Measurements from ENCODE around the gene TEX2.
A peak's percentile ranks its signal among the peaks of the same experiment; 100 is the strongest.
"Not testable (repeated sequence)": the region's sequence is repeated elsewhere in the genome, so short reads cannot be mapped to it uniquely, and the experiment has no call there.

TEX2 gene

DNA sequence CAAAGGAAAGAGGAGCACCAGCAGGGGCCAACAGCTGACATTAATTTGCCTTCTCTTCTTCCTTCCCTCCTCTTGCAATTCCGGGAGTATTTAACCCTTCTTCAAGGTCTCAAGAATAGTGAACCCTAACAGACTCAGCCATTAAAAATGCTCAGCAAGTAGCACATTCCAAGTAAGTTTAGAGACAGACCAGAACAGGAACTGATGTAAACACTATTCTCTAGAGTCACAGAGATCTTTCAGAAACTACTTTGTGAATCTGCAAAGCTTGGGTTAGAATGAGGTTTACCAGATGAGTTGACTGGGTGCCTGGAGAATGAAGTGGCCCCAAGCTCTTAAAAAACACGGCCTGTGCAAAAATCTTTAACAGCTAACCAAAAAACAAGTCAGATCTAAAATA is 50.9 kb downstream of the TEX2 start:
- peak; percentile 69 to 71 for DNase-seq (ENCODE audit: low read depth in 2 of 2)

DNA sequence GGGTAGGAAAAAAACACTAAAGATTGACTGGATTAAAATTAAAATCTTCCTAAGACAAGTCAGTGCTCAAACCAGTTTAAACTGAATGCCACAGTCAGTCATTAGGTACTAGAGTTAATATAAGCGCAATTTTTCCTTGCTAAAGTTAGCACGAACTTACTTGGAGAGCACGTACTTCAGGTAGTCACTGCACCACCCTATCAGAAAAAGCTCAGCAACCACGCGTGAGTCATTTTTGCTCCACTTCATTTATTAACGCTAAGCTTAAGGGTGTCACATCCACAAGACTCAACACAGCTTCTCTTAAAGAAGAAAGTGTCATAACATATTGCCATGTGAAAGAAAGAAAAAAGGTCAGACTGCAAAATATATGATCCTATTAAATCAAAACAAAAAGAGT is 53.1 kb downstream of the TEX2 start:
- no peak for DNase-seq (ENCODE audit: low read depth in 2 of 2)

DNA sequence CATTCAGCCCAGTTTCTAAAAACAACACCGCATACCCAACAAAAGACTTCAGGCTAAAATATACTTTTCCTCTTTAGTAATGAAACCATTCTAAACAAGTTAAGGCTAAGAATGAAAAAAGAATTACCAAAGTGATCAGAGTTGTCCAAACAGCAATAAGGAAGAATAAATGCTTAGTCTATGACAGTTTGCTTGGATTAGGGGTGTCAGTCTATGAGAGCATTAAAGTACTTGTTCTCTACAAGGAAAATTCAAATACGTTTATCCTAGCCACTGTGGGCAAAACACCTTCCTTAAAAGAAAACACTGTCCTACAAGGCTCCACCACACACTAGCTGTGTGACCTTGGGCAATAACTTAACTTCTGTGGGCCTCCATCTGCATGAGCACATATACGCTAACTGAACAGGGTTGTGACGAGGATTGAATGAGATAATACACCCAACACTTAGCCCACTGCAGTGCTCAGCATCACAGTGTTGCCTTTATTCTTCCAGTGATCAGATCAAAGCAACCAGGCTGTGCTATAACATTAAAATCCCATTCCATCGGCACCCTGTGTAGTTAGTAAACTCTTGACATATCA is 53.6 kb downstream of the TEX2 start:
- DNase-seq (ENCODE audit: low read depth in 2 of 2) = no peak

DNA sequence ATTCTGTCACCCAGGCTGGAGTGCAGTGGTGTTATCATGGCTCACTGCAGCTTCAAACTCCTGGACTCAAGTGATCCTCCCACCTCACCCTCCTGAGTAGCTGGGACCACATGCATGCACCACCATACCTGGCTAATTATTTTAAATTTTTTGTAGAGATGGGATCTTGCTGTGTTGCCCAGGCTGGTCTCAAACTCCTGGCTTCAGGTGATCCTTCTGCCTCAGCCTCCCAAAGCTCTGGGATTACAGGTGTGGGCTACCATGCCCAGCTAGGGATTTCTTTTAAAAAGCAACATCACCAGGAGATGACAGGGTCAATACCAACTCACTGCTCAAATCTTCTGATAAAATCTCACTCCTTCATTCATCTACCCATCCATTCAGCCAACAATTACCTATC is 54.4 kb downstream of the TEX2 start:
- not testable (repeated sequence) for DNase-seq (ENCODE audit: low read depth in 2 of 2)

DNA sequence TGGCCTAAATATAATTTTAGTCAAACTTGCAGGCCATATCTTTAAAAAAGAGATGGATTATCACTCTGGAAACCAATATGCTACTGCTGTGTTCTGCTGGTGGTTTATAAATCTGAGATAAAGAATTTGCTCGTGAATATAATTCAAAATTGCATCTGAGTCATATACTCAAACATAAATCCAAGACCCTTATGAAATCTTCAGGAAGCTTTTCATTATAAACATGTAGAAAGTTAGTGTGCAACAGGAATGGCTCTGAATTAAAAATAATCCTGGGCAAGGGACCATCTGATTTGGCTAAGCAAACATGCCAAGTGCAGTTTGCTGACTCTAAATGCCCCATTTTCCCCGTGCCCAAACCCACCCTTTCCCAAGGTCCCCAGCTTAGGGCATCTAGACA is 57.3 kb downstream of the TEX2 start:
- no peak for DNase-seq (ENCODE audit: low read depth in 2 of 2)

DNA sequence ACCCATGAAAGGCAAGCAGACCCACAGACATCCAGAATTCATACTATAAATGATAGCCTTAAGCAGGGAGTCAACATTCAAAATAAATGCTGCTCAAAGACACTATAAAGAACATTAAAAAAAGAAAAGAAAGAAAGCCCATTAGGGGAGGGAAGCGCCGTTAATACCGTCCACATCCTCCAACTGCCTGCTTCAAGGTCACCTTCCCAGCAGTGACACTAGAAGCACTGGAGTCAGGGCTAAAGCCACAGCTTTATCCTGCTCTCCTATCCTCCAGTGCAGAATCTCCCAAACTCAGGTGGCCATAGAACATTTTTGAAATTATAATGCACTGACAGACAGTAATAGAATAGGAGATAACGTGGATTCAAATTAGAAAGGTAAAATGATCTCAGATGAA is 59.4 kb downstream of the TEX2 start:
- no peak for DNase-seq (ENCODE audit: low read depth in 2 of 2)

DNA sequence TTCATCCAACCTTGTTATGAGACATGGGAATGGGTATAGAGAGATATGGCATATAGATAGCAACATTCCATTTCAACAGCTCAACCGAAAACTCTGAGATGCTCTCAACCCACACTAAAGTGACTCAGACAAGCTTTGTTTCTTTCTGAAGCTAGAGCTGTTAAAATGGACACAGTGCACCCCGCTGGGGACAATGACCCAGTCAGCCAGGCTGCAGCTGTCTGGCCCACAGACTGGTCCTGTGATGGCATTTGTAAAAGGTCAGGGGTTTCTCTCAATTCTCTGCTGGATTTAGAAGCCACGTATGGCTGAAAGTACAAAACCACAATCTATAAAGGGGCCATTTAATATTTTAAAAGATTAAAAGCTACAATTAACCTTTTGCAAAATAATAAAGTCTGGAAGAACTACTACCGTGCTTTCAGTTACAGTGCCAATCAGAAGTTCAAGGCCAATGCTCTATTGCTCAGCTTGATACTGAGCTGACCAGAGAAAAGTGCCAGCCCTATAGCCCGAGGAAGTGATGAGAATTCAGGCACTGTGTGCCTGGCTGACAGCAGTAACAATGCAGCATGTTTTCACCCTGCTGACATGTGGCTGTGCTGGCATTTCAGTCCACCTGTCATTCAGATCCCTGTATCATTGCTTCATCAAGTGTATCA is 60.2 kb downstream of the TEX2 start:
- peak in 1 of 2 experiments; percentile 25 for DNase-seq (ENCODE audit: low read depth in 2 of 2)

DNA sequence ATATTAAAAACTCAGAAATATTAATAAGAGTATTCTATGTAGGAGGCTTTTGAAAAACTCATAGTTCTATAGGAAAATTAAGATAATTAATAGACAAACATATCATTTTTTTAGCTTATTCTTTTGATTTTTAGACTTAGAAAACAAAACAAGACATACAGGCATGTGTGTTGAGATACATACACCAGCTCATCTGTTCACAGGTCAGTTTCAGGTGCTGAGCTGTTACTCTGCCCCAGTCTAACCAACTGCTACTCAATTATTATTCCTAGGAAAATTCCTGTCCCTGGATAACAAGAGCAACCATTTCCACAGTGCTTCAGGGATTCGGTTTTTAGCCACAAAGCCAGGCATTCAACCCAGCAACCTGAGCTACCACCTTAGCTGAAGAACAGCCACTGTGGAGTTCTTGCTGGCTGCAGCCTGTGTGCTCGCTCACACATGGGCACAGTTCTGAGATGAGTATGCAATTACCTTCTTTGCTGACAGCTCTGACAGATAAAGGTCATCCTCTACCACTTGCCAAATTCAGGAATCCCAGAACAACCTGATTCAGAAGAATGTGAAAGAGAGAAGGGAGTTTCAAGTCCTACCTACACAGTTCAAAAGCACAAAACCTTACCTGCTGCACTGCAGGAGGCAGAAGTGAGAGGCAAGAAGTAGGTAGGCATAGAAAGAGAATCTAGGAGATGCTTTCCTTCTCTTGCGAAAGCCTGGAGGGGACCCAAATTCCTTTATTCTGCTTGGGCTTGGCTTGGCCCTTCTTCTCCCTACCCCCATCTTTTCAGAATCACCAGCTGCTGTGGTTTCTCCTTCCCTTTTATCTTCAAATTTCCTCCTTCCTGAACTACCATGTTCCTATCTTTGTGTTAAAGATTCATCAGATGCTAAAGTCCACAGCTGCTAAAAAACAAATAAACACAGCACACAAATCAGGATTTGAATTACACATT is 62.7 kb downstream of the TEX2 start:
- peak; percentile 29 to 36 for DNase-seq (ENCODE audit: low read depth in 2 of 2)

DNA sequence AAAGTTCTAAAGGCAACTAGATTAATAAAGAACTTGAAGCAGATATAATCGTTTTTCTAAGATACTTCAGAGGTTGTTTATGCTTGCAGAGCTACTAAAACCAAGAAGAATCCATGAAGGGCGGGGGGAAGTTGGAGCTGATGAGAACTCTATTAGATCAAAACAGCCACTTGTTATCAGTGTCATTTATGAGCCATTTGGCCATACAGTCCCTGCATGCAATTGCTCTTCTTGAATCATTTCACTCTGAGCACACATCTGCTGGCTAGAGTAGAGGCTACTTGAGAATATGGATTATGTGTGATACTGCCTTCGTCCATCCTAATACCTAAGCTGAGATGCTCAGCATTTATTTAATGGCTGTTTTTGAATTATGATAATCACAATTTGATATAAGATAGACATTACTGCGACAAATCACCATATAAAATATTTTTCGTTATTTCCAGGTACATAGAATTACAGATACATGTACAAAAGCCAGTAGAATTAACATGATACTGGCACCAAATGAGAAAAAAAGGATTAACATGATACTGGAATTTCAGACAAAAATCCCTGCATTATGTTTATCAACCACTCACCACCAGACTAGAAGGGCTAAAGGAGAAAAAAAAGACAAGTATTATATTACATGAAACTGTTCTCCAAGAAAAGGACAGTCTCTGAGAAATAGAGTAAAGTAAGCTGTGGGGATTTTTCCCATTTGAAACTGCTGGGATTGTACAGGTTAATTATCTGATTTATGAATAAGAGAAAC is 64.5 kb downstream of the TEX2 start:
- DNase-seq (ENCODE audit: low read depth in 2 of 2) = no peak

DNA sequence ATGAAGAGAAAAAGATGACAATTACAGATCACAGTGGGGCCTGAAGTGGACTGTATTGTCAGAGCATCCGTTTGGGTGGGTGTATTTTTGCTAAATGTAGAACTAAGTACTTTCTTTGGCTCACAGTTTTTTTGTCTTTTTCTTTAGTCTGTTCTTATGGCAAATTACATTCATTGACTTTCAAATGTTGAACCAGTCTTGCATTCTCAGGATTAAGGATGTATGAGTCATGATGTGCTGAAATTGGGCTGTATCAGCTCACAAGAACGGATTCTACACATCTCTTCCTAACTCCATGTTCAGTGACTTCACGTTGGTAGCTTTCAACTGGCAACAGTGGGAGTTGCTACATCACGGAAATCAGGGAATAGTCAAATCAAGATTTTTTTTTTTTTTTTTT is 66.5 kb downstream of the TEX2 start:
- DNase-seq (ENCODE audit: low read depth in 2 of 2) = peak; percentile 57 to 61

DNA sequence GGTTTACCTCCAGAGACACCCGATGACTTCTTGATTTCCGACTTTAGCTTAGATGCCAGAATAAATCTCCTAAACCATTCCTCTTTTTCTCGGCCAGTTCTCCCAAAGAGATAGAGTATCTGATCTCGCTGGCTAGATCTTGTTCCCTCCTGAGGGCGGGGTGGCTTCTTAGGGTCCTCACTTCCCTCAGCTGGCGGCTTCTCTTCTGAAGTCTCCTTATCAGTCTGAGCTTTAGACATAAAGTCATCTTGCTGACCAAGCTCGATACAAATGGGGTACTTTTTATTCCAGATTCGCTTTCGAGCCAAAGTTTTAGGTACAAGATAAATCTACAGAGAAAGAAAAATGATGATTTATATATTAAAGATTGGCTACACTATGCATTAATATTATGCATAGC is 69.5 kb downstream of the TEX2 start:
- DNase-seq (ENCODE audit: low read depth in 2 of 2) = no peak

DNA sequence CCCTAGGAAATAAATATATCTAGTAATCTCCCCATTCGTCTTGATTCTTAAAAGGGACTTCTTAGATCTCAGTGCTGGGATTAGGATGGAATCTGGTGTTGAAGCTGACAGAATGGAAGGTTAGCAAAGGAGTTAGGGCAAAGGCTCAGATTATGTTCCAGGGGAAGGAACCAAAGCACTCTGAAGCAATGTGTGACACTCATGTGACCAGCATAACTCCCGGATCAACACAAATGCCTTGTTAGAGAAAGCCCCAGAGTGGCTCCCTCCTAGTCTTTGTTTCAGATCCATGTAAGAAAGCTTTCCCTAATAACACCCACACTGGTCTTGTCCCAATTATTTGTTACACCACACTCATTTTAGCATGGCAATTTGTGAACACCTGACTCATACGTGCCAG is 70.5 kb downstream of the TEX2 start:
- DNase-seq (ENCODE audit: low read depth in 2 of 2) = no peak

DNA sequence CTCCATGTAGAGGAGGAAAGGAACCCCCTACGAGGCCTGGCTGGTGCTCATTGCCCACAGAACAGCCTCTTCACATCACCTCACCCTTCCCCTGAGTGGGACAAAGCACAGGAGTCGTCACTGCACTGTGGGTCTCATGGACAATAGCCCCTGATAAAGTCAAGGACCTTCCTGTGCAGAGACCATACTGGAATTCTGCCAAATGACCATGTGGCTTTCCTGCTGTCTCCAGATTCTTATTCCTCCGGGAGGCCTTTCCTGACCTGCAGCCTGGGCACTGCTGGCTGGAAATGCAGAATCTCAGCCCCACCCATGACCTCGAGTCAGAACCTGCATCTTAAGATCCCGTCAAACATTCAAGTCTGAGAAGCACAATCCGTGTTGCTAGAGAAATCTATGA is 72.6 kb downstream of the TEX2 start:
- DNase-seq (ENCODE audit: low read depth in 2 of 2) = no peak

DNA sequence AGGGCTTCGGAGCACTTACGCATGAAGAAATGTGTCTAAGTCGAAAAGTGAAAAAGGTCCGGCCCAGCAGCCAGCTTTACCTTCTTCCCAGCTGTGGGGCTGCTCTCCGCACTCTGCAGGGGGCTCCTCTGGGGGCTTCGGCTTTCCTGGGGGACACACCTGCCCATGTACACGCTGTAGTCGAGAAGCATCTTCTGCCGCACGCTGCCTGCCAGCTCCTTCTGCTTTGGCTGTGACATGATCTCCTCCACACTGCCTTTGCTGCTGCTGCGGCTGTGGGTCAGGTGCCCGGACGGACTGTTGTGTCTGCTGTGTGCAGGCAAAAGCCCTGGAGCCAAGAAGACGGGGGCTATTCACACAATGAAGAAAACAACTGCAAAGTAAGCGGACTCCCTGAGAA is 75.0 kb downstream of the TEX2 start:
- DNase-seq (ENCODE audit: low read depth in 2 of 2) = no peak

DNA sequence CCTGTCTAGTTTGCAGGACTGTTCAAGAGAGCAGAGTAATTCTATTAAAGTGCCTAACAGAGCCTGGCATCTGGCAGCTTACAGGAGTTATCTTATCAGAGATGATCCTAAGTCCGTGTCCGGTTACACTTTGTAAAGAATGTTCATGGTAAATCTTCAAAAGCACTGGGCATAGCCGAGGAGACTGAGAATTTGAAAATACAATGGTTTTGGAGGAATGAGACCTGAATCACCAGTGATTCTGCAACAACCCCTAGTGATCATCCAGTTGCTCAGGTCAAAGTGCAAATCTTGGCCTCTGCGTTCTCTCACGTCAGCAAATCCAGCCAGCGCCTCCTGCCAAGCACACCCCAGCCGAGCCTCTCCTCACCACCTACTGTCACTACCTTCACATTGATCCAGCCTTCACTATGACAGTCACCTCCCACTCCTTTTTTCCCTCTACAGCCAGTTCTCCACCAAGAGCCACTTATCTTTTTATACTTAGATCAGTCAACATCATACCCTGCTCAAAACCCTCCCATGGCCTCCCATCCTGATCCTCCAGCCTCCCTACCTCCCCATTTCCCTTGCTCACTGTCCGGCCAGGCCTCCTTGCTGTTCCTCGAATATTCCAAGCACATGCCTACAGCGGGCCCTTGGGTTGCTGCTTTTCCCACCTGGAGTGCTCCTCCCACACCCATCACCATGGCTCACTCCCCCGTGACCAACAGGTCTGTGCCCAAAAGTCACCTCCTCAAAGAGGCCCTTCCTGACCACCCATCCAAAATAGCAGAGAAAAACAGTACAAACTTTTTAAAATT is 75.8 kb downstream of the TEX2 start:
- DNase-seq (ENCODE audit: low read depth in 2 of 2) = no peak

DNA sequence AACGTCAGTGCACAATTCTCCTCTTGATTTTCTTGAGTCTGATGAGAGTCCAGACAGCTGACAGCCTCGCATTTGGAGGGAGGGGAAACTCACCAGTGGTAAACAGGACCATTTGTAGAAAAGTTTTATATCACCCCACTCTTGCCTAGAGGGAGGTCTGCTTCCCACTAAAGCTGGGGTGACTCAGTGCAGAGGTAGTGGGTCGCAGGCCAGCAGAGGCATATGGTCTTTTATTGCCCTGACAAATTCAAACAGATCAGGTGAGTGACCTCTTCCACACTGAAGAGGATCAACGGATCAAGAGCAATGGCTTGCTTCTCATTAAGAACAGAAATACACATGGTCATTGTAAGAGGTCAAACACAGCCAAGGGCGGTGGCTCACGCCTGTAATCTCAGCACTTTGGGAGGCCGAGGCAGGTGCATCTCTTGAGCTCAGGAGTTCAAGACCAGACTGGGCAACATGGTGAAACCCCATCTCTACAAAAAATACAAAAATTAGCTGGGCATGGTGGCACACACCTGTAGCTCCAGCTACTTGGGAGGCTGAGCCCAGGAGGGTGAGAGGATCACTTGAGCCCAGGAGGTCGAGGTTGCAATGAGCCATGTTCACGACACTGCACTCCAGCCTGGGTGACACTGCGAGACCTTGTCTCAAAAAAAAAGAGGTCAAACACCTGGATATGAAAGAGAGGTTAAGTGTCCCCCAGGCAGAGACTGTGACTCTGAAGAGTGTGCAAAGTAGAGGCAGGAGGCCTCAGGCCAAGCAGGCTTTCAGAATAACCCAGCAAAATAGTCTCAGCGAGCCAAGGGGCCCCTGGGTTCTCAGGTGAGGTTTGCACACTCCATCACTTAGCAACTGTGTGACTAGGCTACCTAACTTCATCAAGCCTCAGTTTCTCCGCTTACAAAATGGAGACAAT is 76.6 kb downstream of the TEX2 start:
- DNase-seq (ENCODE audit: low read depth in 2 of 2) = no peak

DNA sequence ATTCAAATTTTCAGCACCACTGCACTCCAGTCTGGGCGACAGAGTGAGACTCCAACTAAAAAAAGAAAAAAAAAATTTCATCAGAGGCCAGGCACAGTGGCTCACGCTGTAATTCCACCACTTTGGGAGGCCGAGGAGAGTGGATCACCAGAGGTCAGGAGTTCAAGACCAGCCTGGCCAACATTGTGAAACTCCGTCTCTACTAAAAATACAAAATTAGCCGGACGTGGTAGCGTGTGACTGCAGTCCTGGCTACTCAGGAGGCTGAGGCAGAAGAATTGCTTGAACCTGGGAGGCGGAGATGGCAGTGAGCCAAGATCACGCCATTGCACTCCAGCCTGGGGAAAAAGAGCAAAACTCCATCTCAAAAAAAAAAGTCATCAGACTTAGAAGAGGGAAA is 77.5 kb downstream of the TEX2 start:
- not testable (repeated sequence) for DNase-seq (ENCODE audit: low read depth in 2 of 2)

DNA sequence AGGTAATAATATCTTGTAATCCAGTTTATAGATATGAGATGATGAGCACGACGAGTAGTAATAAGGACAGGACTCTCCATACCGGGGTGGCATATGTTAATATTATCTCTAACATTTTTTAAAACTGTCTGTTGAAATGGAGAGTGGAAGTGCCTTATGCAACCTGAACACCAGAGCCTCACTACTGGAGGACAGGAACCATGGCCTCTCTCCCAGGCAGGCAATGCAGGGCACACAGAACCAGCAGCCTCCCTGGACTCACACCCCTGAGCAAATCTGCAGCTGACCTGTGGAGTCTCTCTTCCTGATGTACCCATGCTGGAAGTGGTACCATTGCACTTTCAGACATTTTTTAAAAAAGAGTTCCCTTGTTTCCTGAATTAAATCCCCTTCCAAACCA is 78.0 kb downstream of the TEX2 start:
- DNase-seq (ENCODE audit: low read depth in 2 of 2) = no peak

DNA sequence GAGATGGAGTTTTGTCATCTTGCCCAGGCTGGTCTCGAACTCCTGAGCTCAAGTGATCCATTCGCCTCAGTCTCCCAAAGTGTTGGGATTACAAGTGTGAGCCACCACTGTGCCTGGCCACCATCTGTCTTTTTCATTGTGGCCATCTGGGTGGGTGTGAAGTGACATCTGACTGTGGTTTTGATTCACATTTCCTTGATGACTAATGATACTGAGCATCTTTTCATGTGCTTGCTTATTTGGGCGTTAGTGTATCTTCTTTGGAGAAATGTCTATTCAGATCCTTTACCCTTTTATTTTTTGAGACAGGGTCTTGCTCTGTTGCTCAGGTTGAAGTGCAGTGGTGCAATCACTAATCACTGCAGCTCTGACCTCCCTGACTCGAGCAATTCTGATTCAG is 79.2 kb downstream of the TEX2 start:
- DNase-seq (ENCODE audit: low read depth in 2 of 2) = peak; percentile 49 to 51

DNA sequence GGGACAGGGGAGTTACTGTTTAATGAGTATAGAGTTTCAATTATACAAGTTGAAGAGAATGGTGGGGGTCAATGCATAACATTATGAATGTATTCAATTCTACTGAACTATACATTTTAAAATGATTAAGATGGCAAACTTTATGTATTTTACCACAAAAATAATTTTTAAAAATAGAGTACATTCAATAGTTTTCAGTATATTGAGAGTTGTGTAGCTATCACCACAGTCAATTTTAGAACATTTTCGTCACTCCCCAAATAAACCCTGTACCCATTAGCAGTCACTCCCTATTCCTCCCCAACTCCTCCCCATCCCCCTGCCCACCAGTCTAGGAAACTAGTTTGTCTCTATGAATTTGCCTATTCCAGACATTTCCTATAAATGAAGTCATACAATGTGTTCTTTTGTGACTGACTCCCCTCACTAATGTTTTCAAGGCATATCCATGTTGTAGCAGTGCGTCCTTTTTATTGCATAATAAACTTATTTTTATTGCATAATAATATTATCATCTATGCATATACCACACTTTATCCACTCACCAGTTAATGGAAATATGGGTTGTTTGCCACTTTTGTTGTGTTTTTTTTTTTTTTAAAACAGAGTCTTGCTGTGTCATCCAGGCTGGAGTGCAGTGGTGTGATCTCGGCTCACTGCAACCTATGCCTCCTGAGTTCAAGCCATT is 80.6 kb downstream of the TEX2 start:
- no peak for DNase-seq (ENCODE audit: low read depth in 2 of 2)

All from fibroblast of skin of left quadriceps (primary cell).